Transverse colon (tissue), 4 donors: ENCODE results near the gene NUTM2G.

Experiments
- CTCF ChIP-seq, 5 experiments: fragments of 200-600 bp in 3 of 5; fragments of 450-650 bp in 2 of 5; sonication (generic) in 3 of 5; IDR thresholded peaks; 1 replicate in 2 of 5; 2 replicates in 3 of 5; pipeline ENCODE4 v1.5.1; 2016 to 2017; ENCODE audit warnings: antibody characterized with exemption in 5 of 5, inconsistent platforms in 3 of 5, mild to moderate bottlenecking in 2 of 5, moderate library complexity in 1 of 5
- EP300 ChIP-seq: sonication (generic); formaldehyde crosslinking; IDR thresholded peaks from one replicate; pipeline ENCODE4 v1.6.1; 2017; ENCODE audit warnings: antibody characterized with exemption, low read depth
- POLR2A ChIP-seq: fragments of 450-650 bp; IDR thresholded peaks from one replicate; pipeline ENCODE4 v1.6.1; 2016; ENCODE audit warnings: antibody characterized with exemption, mild to moderate bottlenecking, moderate library complexity
- POLR2AphosphoS5 ChIP-seq, 3 donors: sonication (generic); formaldehyde crosslinking; IDR thresholded peaks; one replicate each; pipeline ENCODE4 v1.6.1; 2016; ENCODE audit warnings: antibody characterized with exemption in 3 of 3

- TF ChIP-seq CTCF (IDR thresholded peaks at IDR 0.05) (no peak), EP300 (no peak), POLR2A (no peak), POLR2AphosphoS5 (IDR thresholded peaks at IDR 0.05) (no peak)
Measured at GRCh38 chr9:96885424-96885823, 43.2 kb upstream of the NUTM2G start.
